ENCODE data around the gene SPPL2C. TPM values are rescaled to one million over a fixed set of nuclear protein-coding genes. Genes with fewer than 3 reads are reported as not detected.

The SPPL2C gene
- total RNA-seq, 6 experiments from 2014 or later, result not detected

GRCh38 chr17:45836047-45837044, 8.3 kb upstream of the SPPL2C start:
- no peaks in the 10 kb centered on the region for H3K36me3 ChIP-seq
- H3K9me3 ChIP-seq, result no peaks in the 10 kb centered on the region
- H3K4me1 ChIP-seq, result no peaks in the 10 kb centered on the region
- no peak overlapping the region for H3K4me3 ChIP-seq
- intact Hi-C loops (cut with DNase I), result loop anchor here in 1 of 2 donors (10.0 kb wide), 1 partner anchor 432 kb away; no protein-coding TSS in a partner anchor
- H3K27me3 ChIP-seq, result no peaks in the 10 kb centered on the region
- ATAC-seq (no peak), DNase-seq (no peak)
- no peak overlapping the region for H3K27ac ChIP-seq
- WGBS (ENCODE audit: insufficient coverage, low coverage, low lambda C conversion rate, missing lambda C conversion rate), result 41% methylated on average over 12 of the region's 20 CpGs
- no peak for TF ChIP-seq CTCF (IDR thresholded peaks at IDR 0.05)
- TF ChIP-seq POLR2A (IDR thresholded peaks at IDR 0.05), result no peak

- ATAC-seq (no peak), DNase-seq (no peak)
- H3K27me3 ChIP-seq, result no peaks in the 10 kb centered on the region
- no peaks in the 10 kb centered on the region for H3K9me3 ChIP-seq
- no peaks in the 10 kb centered on the region for H3K36me3 ChIP-seq
- H3K4me3 ChIP-seq, result no peak overlapping the region
- H3K27ac ChIP-seq, result no peak overlapping the region
- no peaks in the 10 kb centered on the region for H3K4me1 ChIP-seq
- TF ChIP-seq CTCF (IDR thresholded peaks at IDR 0.05), result no peak
- TF ChIP-seq POLR2A (IDR thresholded peaks at IDR 0.05), result no peak
- intact Hi-C loops (cut with DNase I), result loop anchor here in 1 of 2 donors (10.0 kb wide), 1 partner anchor 432 kb away; no protein-coding TSS in a partner anchor
- WGBS (ENCODE audit: insufficient coverage, low coverage, low lambda C conversion rate, missing lambda C conversion rate), result 44% methylated on average over 10 of the region's 10 CpGs
Observed at GRCh38 chr17:45837187-45837586, 7.5 kb upstream of the SPPL2C start.

- H3K4me1 ChIP-seq, result no peaks in the 10 kb centered on the region
- no peak for TF ChIP-seq CTCF (IDR thresholded peaks at IDR 0.05)
- H3K36me3 ChIP-seq, result no peaks in the 10 kb centered on the region
- ATAC-seq, result no peak
- no peak overlapping the region for H3K27ac ChIP-seq
- H3K4me3 ChIP-seq, result no peak overlapping the region
- 92% methylated on average over 2 of the region's 9 CpGs for WGBS (ENCODE audit: insufficient coverage, low coverage, low lambda C conversion rate, missing lambda C conversion rate)
- H3K9me3 ChIP-seq, result no peaks in the 10 kb centered on the region
- intact Hi-C loops (cut with DNase I), result loop anchor here in 1 of 2 donors (10.0 kb wide), 1 partner anchor 433 kb away; no protein-coding TSS in a partner anchor
- H3K27me3 ChIP-seq, result no peaks in the 10 kb centered on the region
- no peak for DNase-seq
Observed at GRCh38 chr17:45837603-45838002, 7.1 kb upstream of the SPPL2C start.

- DNase-seq (no peak), ATAC-seq (no peak)
- Histone ChIP-seq H3K9me3 (no peaks in the 10 kb centered on the region), H3K4me1 (no peaks in the 10 kb centered on the region), H3K36me3 (no peaks in the 10 kb centered on the region), H3K4me3 (no peak overlapping the region), H3K27me3 (no peaks in the 10 kb centered on the region), H3K27ac (no peak overlapping the region)
- intact Hi-C loops (cut with DNase I), result loop anchor here in 1 of 2 donors (10.0 kb wide), 1 partner anchor 434 kb away; no protein-coding TSS in a partner anchor
- 56% methylated on average over 3 of the region's 8 CpGs for WGBS (ENCODE audit: insufficient coverage, low coverage, low lambda C conversion rate, missing lambda C conversion rate)
- TF ChIP-seq POLR2A (IDR thresholded peaks at IDR 0.05), result no peak
- no peak for TF ChIP-seq CTCF (IDR thresholded peaks at IDR 0.05)
Observed at GRCh38 chr17:45838751-45839295, 5.9 kb upstream of the SPPL2C start.
